Dermis microvascular lymphatic vessel endothelial cell (primary cell): Measurements from ENCODE around the gene HDGF. TPM values are rescaled to one million over a fixed set of nuclear protein-coding genes. Genes with fewer than 3 reads are reported as not detected.

ENCODE experiments used
- DNase-seq, 2 donors: peaks; one replicate each; pipeline versions ENCODE4 v3.0.0 to v3.0.0-alpha.2; 2010; ENCODE audit warnings: low read depth in 2 of 2
- total RNA-seq: library from RNA; depleted of rRNA; stranded (reverse); fragments of >200 nt; gene quantifications from 2 replicates; pipeline ENCODE4 v1.2.1, GENCODE V29; 2014

The HDGF gene
- total RNA-seq, 1 donor from 2014 or later: 114 TPM

DNA sequence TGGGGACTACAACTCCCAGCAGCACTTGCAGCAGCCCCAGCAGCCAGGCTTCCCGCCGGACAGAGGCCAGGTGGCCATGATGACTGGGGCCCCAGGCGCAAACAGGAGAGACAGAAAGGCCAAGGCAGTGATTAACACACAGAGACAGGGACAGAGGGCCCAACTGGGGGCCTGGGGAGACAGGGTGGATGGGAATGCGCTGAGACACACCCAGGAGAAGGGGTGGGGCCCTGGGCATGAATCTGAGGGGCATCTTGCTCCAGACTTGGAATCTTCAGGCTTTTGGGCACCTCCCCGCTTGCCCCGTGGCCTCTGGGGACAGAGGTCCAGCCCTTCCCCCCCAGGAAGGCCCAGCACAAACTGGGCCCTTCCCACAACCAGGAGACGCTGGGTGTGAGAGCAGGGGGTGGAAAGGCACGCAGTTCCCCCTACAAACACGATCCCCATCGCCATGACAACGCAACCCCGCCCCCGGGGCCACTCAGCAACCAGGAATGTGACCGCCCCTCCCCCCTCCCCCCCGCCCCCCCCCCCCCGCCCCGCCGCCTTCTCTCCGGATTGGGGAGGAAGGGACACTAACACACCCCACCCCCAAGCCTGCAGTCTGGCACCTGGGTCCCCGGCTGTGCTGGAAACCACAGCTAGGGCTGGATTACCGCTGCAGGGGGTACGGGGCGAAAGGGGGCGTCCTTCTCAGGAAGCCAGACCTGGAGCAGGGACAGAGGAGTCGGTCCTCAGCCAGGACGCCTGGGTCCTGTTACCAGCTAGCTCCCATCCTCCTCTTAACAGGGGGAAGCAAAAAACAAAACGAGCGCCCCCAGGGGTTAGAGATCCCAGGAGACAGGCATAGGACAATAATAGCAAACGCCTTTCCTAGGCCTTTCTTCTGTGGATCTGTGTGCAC, 4.5 kb downstream of the HDGF start:
- DNase-seq: peak; percentile 91 to 93

DNA sequence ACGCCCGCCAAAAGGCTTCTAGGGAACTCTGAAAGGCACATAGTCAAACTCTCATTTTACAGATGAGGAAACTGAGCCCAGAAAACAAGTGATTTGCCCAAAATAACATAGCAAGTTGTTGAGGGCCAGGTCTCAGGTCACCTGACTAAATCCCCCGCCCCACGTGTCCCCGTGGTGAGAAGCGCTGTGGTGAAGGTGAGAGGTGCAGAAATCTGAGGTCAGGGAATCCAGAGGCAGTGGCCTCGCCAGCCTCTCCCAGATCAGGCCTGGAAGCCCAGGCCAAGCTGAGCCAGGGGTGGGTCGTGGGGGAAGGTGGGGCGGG, 5.1 kb downstream of the HDGF start:
- DNase-seq: no peak

DNA sequence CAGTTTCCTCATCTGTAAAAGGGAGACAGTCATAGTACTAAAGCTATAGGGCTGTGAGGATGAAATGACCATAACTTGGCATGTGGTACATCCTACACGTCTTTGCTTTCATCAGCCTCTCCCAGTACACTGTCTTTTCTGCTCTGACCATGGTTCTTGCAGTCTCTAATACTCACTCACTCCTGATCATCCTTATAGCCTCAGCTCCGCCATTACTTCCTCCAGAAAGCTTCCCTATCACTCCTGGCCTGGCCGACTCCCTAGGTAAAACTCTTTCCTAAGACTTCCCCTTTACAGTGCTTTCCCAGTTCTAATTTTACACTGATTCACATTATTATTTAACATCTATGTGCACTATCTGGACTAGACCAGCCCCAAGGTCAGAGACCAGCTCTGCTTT, 5.6 kb downstream of the HDGF start:
- DNase-seq: no peak

DNA sequence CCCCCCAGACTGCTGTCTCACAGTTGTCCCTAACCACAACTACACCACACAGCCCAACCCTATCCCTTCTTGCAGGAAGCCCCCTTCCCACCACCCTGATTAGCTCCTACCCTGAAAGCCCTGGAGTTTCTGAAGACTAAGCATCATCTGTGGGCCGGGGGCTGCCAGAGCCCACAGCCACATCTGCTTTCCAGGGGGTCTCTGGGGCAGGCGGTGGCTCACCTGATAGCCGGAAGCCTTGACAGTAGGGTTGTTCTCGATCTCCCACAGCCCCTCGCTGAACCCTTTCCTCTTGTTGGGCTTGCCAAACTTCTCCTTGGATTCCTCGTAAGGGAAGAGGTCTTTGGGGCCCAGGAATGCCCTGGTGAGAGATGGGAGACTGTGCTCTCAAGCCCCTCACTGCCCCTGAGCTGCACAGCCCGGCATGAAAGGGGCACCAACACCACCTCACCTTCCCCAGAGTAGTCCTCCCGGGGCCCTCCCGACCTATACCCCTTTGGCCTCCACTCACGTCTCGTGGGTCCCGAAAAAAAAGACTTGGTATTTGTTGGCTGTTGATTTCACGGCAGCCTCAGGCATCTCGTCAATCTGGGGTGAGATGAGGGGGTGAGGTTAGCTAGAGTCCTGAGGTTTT, 6.6 kb downstream of the HDGF start:
- no peak for DNase-seq

DNA sequence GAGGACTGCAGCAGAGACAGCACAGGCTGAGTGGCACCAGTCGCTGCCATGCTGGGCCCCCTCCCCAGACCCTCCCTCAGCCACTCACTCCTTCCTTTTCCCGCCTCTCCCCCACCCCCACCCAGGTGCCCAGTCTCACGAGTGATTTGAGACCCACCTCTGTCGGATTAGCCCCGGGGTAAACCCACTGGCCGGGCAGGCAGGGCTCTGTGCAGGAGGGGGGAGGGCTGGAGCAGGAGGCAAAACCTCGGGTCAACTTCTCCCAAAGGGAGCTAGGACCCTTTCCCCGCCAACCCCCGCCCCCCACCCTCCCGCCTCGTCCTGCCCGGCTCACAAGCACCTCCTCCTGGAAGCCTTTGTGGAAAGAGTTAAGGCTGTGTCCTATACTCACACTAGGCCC, 7.1 kb downstream of the HDGF start:
- no peak for DNase-seq

DNA sequence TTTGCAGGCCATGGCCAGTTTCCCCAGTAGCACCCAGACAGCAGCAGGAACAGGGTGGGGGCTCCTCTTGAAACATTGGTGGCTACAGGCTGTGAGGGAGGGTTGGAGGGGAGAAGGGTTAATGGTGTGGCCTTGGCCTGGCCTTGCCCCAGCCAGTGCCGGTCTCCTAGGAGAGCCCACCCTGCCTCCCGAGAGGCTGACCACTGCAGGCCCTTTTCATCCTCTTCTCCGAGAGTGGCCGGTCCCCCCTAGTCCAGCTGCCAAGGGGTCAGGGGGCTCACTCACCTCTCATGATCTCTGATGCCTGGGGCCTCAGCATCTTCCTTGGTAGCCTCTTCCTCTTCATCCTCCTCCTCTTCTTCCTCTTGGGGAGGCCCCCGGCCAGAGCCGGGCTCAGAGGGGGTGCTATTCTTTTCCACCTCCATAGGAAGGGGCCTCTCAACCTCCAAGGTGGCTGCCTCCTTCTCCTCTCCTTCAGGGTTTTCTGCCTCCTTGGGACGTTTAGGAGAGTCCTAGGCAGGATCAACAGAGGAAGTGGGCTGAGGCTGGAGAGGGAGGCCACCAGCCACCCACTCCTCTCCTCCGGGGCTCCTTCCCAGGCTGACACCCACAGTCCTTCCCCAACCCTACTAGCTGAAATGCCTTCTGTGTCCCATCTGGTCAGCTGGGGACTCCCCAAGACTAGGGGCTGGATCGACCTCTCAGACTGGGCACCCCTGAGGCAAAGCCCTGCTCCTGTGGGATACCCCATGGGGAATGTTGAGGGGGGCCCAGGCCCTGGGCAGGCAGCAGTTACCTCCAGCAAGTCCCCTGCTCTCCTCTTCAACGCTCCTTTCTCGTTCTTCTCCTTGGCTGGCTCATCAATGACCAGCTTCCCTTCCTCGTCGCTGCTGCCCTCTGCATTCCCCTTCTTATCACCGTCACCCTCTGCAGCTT, 7.8 kb downstream of the HDGF start:
- DNase-seq: no peak

DNA sequence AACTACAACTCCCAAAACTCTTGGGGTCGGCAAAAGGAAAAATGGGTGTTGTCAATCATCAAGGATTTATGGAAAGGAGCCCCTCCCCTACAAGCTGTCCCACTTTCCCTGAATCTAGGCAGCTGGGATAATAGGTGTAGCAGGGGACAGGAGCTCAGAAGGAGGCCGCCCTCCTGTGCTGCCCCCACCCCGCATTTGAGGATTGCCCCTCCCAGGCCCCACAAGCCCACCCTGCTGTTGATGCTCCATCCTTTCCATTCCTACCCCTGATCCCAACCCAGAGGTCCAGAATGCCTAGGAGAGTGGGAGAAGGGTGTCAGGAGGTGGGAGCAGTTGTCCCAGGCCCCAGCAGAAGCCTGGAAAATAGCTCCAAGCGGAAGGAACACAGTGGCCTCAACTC, 8.7 kb downstream of the HDGF start:
- DNase-seq: no peak

DNA sequence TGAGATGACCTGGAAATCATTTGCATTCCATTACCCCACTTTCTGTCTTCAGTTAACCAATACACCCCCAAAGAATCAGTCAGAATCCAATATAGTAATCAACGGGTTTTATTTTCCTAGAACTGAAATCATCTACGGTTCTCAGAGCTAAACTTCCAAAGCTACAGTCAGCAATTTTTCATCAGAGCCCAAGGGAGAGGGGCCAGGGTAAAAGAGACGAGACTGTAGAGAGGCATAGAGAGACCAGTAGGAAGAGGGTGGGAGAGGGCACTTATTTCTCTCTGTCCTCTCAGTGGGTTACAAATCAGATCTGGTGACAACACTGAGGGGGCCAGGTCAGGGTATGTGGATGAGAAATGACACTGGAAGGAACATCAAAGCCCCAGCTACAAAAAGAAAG, 9.5 kb downstream of the HDGF start:
- no peak for DNase-seq

DNA sequence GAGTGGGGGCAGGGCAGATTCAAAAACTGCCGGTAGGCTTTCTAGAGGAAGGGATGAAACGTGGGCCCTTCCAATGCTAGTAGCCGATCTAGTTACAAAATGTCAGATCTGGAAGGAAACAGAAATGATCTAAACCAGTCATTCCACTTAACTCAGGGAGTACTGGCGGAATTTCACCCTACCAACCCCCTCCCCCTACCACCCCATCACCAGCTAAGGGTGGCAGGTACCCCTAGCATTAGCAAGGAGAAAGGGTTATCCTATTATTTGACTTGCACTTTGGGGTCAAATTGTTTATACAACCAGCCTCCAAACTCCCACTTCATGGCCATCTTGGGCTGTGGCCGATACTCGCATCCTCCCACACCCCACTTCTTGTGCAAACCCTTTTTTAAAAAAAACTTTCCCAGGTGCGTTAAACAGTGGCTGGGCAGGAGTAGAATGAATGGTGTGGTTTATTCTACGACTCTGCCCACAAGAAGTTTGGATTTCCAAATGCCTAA, 9.9 kb downstream of the HDGF start:
- DNase-seq: no peak

DNA sequence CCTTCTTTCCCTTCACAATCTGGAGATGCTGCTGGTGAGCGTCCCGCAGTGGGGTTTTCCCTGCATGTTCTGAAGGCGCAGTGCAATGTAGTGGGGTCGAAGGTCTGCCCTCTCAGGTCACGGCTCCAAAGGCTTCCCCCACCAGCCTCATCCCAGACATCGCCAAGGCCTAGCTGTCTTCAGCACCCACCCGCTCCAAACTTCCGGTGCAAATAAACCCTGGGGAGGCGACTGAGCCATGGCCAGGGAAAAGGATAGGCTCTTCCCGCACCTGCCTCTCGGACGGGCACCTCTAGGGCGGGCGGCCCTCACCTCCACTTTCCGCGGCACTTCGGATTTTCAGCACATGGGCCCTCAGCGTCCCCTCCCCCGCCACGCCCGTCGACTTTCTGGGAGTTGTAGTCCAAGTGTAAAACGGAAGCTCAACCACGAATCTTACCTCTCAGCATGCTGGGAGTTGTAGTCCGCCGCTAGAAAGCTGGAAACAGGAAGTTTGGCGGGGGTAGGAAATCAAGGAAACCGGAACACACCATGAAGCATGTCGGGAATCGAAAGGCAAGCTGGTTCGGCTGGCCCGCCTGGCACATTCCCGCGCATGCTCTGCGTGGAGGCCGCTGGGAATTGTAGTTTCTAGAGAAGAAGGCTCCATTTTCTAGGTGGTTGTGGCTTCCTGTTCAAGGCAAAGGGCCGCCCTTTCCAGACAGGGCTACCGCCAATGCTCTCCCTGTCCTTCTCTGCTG, 10.6 kb downstream of the HDGF start, which contains the start of gene MRPL24:
Gene MRPL24, minus strand, starts transcription at position 348 of the 740 bp plus-strand sequence. CDS start 2,384 bp downstream, outside the sequence.
- DNase-seq: peak; percentile 99 to 100

DNA sequence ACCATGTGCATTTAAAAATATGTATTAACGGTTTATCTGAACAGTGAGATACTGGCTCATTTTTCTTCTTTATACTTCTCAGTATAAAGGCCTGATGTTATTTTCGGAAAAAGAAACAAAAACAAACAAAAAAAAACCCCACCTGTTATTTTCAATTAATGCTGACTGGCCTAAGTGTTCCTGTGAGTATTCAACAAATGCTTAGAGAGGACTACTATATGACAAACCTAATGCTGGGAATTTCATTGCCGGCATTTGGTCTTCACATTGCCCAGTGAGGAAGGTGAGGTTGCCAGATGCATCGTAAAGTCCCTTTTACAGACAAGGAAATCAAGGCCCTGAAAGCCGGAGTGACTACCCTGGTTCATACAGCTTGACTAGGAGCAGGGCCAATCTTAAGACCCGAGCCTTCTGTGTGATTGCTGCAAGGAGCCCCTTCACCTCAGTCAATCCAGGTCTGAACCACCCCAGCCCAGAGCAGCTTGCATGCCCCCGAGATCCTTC, 11.2 kb downstream of the HDGF start:
- peak in 1 of 2 donors; percentile 19 for DNase-seq

DNA sequence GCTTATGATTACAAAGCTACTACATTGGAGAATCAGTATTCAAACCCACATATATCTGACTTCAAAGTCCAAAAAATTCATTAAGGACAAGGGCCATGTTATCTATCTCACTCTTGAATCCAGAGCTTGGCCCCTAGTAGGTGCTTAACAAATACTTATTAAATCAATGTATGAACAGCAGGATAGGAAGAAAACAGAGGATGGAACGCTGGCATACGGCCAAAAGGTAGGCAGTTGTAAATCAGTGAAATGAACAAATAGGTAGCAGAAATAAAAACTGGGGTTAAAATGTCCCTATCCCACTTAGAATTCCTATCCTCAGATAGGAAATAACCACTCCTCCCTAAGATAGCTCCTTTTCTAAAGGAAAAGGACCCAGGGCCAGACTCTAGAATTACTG, 12.6 kb downstream of the HDGF start:
- DNase-seq: no peak

DNA sequence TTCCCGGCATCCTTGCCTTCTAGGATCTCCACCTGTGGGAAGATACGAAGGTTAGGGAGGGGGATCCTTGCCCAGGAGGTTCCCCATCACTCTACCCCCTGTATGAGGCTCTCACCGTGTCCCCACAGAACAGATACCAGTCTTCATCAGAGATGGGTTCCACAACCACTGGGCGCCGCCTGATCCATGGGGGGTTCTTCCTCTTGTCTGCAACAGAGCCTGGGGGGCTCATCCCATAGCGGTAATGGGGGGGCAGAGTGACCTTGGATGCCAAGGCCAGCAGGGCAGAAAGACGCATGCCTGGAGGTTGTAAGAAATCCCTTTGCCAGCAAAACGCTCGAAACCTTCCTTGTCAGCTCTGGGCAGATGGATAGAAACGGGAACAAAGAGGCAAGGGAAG, 13.1 kb downstream of the HDGF start:
- no peak for DNase-seq

DNA sequence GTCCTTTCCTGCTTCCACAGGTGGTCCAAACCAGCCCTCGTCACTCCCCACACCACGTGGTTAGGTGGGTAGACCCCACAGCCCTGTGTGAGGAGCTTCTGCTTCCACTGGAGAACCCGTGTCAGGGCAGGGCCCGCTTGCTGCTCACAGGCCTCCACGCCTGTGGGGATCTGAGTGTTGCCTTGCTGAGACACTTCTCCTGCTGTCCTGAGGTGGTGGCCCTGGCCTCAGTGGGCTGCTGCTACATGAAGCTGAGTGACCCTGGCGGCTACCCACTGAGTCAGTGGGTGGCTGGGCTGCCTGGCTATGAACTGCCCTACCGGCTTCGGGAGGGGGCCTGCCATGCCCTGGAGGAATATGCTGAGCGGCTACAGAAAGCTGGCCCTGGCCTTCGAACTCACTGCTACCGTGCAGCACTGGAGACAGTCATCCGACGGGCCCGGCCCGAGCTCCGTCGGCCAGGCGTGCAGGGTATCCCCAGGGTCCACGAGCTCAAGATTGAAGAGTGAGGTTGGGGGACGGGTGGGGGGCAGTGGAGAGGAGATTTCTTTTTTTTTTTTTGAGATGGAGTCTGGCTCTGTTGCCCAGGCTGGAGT, 17.4 kb downstream of the HDGF start:
- DNase-seq: no peak

DNA sequence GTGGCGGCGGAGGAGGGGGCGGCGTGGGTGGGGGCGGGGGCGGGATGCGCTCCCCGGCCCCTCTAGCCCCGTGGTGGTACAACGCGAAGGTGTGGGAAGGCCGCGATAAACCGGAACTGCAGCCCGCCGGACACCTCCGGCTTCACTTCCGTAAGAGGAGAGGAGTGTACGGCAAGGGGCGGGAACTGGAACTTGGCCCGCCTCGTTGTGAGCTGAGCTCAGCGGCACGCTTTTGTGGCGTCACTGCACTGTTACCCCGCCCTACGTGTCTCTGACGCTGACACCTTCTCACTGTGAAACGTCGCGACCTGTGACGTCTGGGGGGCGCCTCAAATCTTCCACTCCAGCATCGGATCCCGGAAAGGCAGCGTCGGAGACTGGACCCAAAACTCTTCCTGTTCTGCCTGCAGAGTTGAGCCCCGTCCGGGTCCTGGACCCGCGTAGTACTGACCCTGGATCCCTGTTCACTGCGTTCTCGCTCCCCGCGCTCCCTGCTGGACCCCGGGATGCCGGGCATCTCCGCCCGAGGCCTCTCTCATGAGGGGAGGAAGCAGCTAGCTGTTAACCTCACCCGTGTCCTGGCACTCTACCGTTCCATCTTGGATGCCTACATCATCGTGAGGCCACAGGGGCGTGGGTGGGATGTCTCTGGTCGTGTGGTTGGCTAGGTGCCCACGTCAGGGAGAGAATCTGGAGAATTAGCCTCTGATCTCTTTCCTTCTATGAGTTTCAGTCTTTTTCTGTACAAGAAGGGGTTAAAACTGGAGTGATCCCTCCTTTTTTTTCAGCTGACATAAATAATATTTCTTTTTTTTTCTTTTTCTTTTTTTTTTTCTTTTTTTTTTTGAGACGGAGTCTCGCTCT, 22.6 kb downstream of the HDGF start, which contains the start of gene ISG20L2:
Gene ISG20L2, minus strand, starts transcription at position 168 of the 864 bp plus-strand sequence. CDS start 1,114 bp downstream, outside the sequence.
- DNase-seq: peak; percentile 96 to 98

DNA sequence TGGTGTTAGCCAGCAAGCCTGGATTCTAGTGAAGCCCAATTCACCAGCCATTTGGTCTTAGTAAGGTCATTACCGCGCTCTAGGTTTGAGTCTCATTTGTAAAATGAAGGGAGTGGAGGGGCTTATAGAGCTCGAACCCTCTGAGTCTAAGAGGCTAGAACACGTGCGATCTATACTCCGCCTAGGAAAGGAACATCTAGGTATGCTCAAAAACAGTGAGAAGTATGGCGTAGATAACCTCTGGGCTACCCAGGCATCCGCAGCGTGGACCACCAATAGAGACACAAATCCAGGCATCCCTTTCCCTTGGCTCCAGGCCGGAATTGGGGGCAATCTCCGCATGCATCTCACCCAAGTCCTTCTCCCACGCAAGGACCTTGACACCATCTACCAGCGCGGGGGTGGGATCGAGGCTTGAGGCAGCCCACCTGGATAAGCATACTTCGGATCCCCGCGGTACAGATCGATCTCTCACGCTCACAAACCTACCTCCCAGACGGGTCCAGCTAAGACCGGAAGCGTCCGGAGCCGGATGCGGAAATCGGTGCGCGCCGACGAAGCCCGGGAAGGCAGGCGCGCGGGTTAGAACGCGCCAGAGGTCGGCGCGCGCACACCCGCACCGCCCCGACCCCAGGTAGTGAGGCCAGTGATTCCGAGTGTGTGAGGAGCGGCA, 23.4 kb downstream of the HDGF start, which contains the start of gene METTL25B:
Gene METTL25B, plus strand, starts transcription at position 544 of the 673 bp plus-strand sequence. CDS start 636 bp downstream, outside the sequence.
- DNase-seq: peak; percentile 54 to 79

DNA sequence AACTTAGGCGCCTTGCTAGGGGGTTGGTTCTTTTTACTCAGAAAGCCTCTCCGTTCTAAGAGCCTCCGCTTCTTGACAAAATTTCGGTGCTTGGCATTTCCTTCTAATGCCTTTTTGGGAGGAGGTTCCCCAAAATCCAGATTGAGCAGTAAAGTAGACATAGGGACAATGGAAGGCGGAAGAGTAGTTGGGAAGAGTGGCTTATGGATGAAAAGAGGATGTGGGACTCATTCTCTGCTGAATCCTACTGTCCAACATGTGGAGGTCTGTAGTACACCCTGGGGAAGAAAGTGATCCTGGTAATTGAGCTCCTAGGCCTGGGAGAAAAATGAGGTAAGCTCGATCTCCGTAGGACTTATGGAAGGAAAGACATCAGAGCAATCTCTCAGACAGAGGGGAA, 24.0 kb downstream of the HDGF start:
- DNase-seq: no peak

DNA sequence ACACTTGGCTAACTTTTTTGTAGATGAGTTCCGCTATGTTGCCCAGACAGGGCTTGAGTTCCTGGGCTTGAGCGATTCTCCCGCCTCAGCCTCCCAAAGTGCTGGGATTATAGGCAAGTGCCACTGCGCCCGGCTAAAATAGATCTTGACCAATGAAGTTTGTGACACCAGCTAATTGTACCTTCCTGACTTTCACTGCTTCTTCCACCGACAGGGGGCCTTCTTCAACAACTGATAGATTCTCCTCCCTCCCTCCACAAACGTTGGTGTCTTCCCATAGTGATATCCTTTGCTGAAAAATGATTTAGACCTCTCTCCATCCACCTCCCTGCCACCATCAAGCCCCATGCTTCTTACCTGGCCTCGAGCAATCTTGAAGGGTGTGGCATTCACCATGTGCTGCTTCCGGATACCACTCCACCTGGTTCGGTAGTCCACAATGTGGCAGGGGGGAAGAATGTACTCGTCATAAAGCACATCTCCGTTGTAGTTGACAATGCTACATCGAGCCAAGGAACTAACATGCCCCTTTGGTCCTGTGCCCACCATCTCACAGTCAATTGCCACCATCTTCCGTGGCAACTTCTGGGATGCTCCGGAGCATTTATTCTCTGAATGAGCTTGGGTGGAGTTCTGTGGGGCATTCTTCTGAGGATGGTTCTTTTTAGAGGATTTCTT, 24.8 kb downstream of the HDGF start:
- DNase-seq: peak; percentile 50 to 79
